HG03064 (cell line): ENCODE data around the gene CWC25.
"Not testable (repeated sequence)": the region's sequence is repeated elsewhere in the genome, so short reads cannot be mapped to it uniquely, and the experiment has no call there.

Experiments
- ATAC-seq: cut with Tn5 transposase; IDR thresholded peaks from one replicate; pipeline ENCODE4 v1.9.1; 2021; ENCODE audit warnings: low read depth; ENCODE audit not compliant: unreplicated experiment

Gene CWC25

GRCh38 chr17:38824899-38825761 lies at the start of gene CWC25:
TSS of gene CWC25 (minus strand) at chr17:38825321. CDS start at chr17:38825183, 138 bp downstream.
- peak; percentile 47 for ATAC-seq

GRCh38 chr17:38873640-38874380 lies 48.7 kb upstream of the CWC25 start:
- no peak for ATAC-seq

GRCh38 chr17:38872671-38873385 lies 47.7 kb upstream of the CWC25 start:
- ATAC-seq = no peak

- ATAC-seq = no peak
Measured at GRCh38 chr17:38872027-38872511, 46.9 kb upstream of the CWC25 start.

- ATAC-seq = no peak
Measured at GRCh38 chr17:38871247-38872015, 46.3 kb upstream of the CWC25 start.

- ATAC-seq = no peak
Measured at GRCh38 chr17:38870259-38871165, 45.4 kb upstream of the CWC25 start.

GRCh38 chr17:38869526-38870258 lies 44.6 kb upstream of the CWC25 start, which contains the start of gene LASP1:
TSS of gene LASP1 (plus strand) at chr17:38870058. CDS start at chr17:38870190, 132 bp downstream.
- ATAC-seq = no peak

- ATAC-seq = no peak
Measured at GRCh38 chr17:38868817-38869525, 43.9 kb upstream of the CWC25 start.

- ATAC-seq = no peak
Measured at GRCh38 chr17:38867968-38868816, 43.1 kb upstream of the CWC25 start.

- no peak for ATAC-seq
Measured at GRCh38 chr17:38867179-38867967, 42.3 kb upstream of the CWC25 start.

- ATAC-seq = no peak
Measured at GRCh38 chr17:38864636-38865398, 39.7 kb upstream of the CWC25 start.

GRCh38 chr17:38861399-38861843 lies 36.3 kb upstream of the CWC25 start:
- no peak for ATAC-seq

- ATAC-seq = no peak
Measured at GRCh38 chr17:38857271-38857670, 32.1 kb upstream of the CWC25 start.

GRCh38 chr17:38855101-38855714 lies 30.1 kb upstream of the CWC25 start:
- ATAC-seq = not testable (repeated sequence)
